ENCODE data around the gene HPS5. TPM values are rescaled to one million over a fixed set of nuclear protein-coding genes. Genes with fewer than 3 reads are reported as not detected.
"Not testable (repeated sequence)": the region's sequence is repeated elsewhere in the genome, so short reads cannot be mapped to it uniquely, and the experiment has no call there.

Gene HPS5
- total RNA-seq, 4 donors from 2014 or later = 3.0 to 18.9 (median 14.2) TPM

DNA sequence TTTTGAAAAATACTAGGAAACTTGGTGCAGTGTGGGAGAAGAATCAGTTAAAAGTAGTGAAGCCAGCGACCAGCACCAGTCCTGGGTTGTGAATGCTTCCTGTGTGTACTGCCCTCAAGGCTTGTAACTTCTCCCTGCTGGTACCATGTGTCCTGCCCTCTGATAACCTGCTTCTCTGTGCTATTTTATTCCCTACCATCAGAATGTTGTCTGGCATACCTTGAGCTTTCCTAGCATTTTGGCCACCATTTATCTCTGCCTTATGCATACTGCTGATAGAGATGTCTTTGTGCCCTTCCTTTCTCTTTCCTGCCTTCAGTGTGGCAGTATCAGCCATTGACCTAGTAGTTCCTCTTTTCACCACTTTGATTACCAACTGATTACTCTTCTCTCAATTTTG lies 2.4 kb upstream of the HPS5 start:
- intact Hi-C loops (cut with DNase I; ENCODE audit: low total_unique reads) = loop anchor here (10.0 kb wide), 1 partner anchor 70 kb away; the partner anchor contains the start of gene LDHA
- in situ Hi-C loops (cut with MboI; ENCODE audit: low pct_ligation_motif_present in 1 of 4, low pct_unique_long_range_greater_than_20kb in 1 of 4, low sequenced_read_pairs in 3 of 4) = loop anchor here in 2 of 4 donors (5.0 to 10.0 kb wide), 3 partner anchors 73 to 310 kb away; partner anchors contain the start of genes TSG101 (in 2 of the 2) and SPTY2D1 (in 1 of the 2)
- Histone ChIP-seq H3K27me3 (no peaks in the 10 kb centered on the region), H3K9me3 (no peaks in the 10 kb centered on the region), H3K36me3 (peaks cover 0 to 20% (median 0%) of the 10 kb centered on the region in 4 donors), H3K27ac (no peak overlapping the region), H3K4me1 (peaks cover 19 to 50% (median 27%) of the 10 kb centered on the region in 4 donors), H3K4me3 (no peak overlapping the region)
- no peak for DNase-seq
- 60 to 62% methylated on average over 1 of the region's 1 CpG for WGBS, 2 donors (ENCODE audit: low coverage in 1 of 2)
- TF ChIP-seq EP300 (IDR thresholded peaks at IDR 0.05; ENCODE audit: low read depth) (no peak), POLR2A (IDR thresholded peaks at IDR 0.05) (no peak), POLR2AphosphoS5 (IDR thresholded peaks at IDR 0.05) (no peak)
- TF ChIP-seq, protein P1, sequence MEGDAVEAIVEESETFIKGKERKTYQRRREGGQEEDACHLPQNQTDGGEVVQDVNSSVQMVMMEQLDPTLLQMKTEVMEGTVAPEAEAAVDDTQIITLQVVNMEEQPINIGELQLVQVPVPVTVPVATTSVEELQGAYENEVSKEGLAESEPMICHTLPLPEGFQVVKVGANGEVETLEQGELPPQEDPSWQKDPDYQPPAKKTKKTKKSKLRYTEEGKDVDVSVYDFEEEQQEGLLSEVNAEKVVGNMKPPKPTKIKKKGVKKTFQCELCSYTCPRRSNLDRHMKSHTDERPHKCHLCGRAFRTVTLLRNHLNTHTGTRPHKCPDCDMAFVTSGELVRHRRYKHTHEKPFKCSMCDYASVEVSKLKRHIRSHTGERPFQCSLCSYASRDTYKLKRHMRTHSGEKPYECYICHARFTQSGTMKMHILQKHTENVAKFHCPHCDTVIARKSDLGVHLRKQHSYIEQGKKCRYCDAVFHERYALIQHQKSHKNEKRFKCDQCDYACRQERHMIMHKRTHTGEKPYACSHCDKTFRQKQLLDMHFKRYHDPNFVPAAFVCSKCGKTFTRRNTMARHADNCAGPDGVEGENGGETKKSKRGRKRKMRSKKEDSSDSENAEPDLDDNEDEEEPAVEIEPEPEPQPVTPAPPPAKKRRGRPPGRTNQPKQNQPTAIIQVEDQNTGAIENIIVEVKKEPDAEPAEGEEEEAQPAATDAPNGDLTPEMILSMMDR (IDR thresholded peaks at IDR 0.05) = no peak

DNA sequence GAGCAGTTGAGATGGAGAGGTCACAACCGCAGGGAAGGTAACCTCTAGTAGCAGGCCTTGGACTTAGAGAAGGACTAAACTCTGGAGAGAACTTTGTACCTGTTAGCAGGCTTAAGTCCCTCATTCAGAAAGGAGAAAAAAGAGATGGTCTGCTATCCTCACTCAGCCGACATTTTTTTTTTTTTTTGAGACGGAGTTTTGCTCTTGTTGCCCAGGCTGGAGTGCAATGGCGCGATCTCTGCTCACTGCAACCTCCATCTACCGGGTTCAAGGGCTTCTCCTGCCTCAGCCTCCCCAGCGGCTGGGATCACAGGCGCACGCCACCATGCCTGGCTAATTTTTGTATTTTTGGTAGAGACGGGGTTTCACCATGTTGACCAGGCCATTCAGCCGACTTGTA lies 1.9 kb upstream of the HPS5 start:
- intact Hi-C loops (cut with DNase I; ENCODE audit: low total_unique reads) = loop anchor here (10.0 kb wide), 1 partner anchor 71 kb away; the partner anchor contains the start of gene LDHA
- H3K4me1 ChIP-seq = peaks cover 19 to 51% (median 27%) of the 10 kb centered on the region in 4 donors
- peak overlapping the region in 1 of 4 donors; percentile 98 for H3K4me3 ChIP-seq
- H3K9me3 ChIP-seq, H3K27me3 ChIP-seq, DNase-seq: not testable (repeated sequence)
- in situ Hi-C loops (cut with MboI; ENCODE audit: low pct_ligation_motif_present in 1 of 4, low pct_unique_long_range_greater_than_20kb in 1 of 4, low sequenced_read_pairs in 3 of 4) = loop anchor here in 2 of 4 donors (5.0 to 10.0 kb wide), 3 partner anchors 73 to 311 kb away; partner anchors contain the start of genes TSG101 (in 2 of the 2) and SPTY2D1 (in 1 of the 2)
- peaks cover 0 to 20% (median 0%) of the 10 kb centered on the region in 4 donors for H3K36me3 ChIP-seq
- WGBS, 2 donors (ENCODE audit: low coverage in 1 of 2) = 85 to 90% methylated on average over 10 to 11 of the region's 11 CpGs
- H3K27ac ChIP-seq = peak overlapping the region in 1 of 4 donors; percentile 4

DNA sequence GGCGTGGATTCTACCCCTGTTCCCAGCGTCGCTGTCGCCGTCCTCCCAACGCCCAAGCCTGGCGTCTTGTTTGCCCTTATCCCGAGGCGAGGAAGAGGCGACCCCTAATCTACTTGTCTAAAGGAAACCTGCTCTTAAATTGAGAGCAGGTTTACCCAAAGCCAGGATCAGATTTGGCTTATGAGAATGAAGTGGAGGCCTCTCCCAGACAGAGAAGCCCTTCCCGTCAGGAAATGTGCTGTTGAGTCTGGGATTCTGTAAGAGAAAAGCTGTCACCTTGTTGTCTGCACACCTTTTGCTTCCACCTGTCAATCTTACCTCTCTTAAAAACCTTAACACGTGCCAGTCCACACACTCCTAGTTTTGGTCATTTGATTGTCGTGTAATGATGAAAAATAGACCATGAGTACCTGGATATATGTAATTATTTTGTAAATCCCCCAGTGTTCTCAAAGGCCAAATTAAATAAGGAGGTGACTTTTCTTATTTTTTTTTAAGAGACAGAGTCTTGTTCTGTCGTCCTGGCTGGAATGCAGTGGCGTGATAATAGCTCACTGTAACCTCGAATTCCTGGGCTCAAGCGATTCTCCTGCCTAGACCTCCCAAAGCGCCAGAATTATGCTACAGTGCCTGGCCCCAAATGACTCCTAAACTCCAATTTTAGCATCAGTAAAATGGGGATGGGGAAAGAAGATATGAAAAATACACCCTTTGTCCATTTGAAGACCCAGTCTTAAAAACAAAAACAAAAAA lies 1.1 kb upstream of the HPS5 start:
- peaks cover 19 to 51% (median 27%) of the 10 kb centered on the region in 4 donors for H3K4me1 ChIP-seq
- peak overlapping the region; percentile 91 to 97 (median 94) for H3K27ac ChIP-seq
- H3K9me3 ChIP-seq = no peaks in the 10 kb centered on the region
- H3K27me3 ChIP-seq = no peaks in the 10 kb centered on the region
- intact Hi-C loops (cut with DNase I; ENCODE audit: low total_unique reads) = loop anchor here (10.0 kb wide), 1 partner anchor 72 kb away; the partner anchor contains the start of gene LDHA
- peak overlapping the region; percentile 71 to 98 (median 84) for H3K4me3 ChIP-seq
- no peak for DNase-seq
- in situ Hi-C loops (cut with MboI; ENCODE audit: low pct_ligation_motif_present in 1 of 4, low pct_unique_long_range_greater_than_20kb in 1 of 4, low sequenced_read_pairs in 3 of 4) = loop anchor here in 2 of 4 donors (5.0 to 10.0 kb wide), 3 partner anchors 74 to 312 kb away; partner anchors contain the start of genes TSG101 (in 2 of the 2) and SPTY2D1 (in 1 of the 2)
- peaks cover 0 to 20% (median 0%) of the 10 kb centered on the region in 4 donors for H3K36me3 ChIP-seq
- no peak for TF ChIP-seq POLR2AphosphoS5 (IDR thresholded peaks at IDR 0.05)
- TF ChIP-seq, protein P1 (IDR thresholded peaks at IDR 0.05) = no peak
- no peak for TF ChIP-seq EP300 (IDR thresholded peaks at IDR 0.05; ENCODE audit: low read depth)
- TF ChIP-seq POLR2A (IDR thresholded peaks at IDR 0.05) = no peak
- 11 to 33% methylated on average over 4 to 18 of the region's 18 CpGs for WGBS, 2 donors (ENCODE audit: low coverage in 1 of 2)

DNA sequence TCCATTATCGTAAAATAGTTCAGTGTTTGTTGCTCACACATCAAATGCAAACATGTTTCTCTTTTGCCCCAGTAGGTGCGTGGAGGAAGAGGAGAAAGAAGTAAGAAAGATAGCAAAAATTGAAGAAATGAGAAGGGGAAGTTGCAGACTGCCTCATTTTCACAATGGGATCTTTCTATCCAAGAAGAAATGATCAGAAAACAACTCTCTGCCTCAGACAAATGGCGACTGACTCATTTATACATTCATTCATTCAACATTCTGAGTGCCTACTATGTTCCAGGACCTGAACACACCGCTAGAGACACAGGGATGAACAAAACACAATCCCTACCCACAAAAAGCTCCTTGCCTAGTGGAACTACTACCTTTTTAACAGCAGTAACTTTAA lies 367 bp downstream of the HPS5 start:
- no peak for TF ChIP-seq POLR2AphosphoS5 (IDR thresholded peaks at IDR 0.05)
- TF ChIP-seq, protein P1 (IDR thresholded peaks at IDR 0.05) = peak in 1 of 5 experiments; percentile 38
- Histone ChIP-seq H3K9me3 (no peaks in the 10 kb centered on the region), H3K36me3 (peaks cover 0 to 6% (median 0%) of the 10 kb centered on the region in 4 donors), H3K4me1 (peaks cover 19 to 51% (median 27%) of the 10 kb centered on the region in 4 donors), H3K27ac (peak overlapping the region; percentile 91 to 97 (median 94)), H3K27me3 (no peaks in the 10 kb centered on the region), H3K4me3 (peak overlapping the region; percentile 33 to 98 (median 80))
- intact Hi-C loops (cut with DNase I; ENCODE audit: low total_unique reads) = loop anchor here (10.0 kb wide), 1 partner anchor 73 kb away; the partner anchor contains the start of gene LDHA
- no peak for DNase-seq
- in situ Hi-C loops (cut with MboI; ENCODE audit: low pct_ligation_motif_present in 1 of 4, low pct_unique_long_range_greater_than_20kb in 1 of 4, low sequenced_read_pairs in 3 of 4) = loop anchor here in 2 of 4 donors (5.0 to 10.0 kb wide), 3 partner anchors 76 to 313 kb away; partner anchors contain the start of genes TSG101 (in 2 of the 2) and SPTY2D1 (in 1 of the 2)
- WGBS, 2 donors (ENCODE audit: low coverage in 1 of 2) = 2 to 4% methylated on average over 4 of the region's 4 CpGs
